MCF 10A (cell line): Measurements from ENCODE around the gene GRM3. TPM values are rescaled to one million over a fixed set of nuclear protein-coding genes. Genes with fewer than 3 reads are reported as not detected.

Experiments
- BruUV-seq: library from RNA; stranded (reverse); fragments of 400-500 nt; replicated peaks from 2 replicates; lab custom pipeline; 2021; lab: Mats Ljungman, UMichigan
- CTCF ChIA-PET: fragments of 300-600 bp; sonication (Branson Sonifier 250); formaldehyde crosslinking; extraction: SDS; loops from one replicate; lab custom pipeline; 2021; ENCODE audit warnings: antibody characterized with exemption, inconsistent platforms; lab: Yijun Ruan, JAX
- POLR2A ChIA-PET: fragments of 300-600, 350-650 bp; sonication (Branson Sonifier 250); formaldehyde crosslinking; extraction: SDS; loops from one replicate; lab custom pipeline; 2020; ENCODE audit warnings: antibody characterized with exemption, inconsistent platforms; lab: Yijun Ruan, JAX
- DNase-seq: peaks from one replicate; pipeline ENCODE4 v3.0.0-alpha.2; 2018; ENCODE audit not compliant: unreplicated experiment
- H3K27ac Mint-ChIP-seq: one replicate; pipeline ENCODE4 v1.8.0; 2022; ENCODE audit warnings: mild to moderate bottlenecking, low read depth, mixed read lengths; ENCODE audit not compliant: unreplicated experiment
- H3K27me3 Mint-ChIP-seq: one replicate; pipeline ENCODE4 v1.8.0; 2022; ENCODE audit warnings: mixed read lengths; ENCODE audit not compliant: insufficient read depth, unreplicated experiment
- H3K36me3 Mint-ChIP-seq: one replicate; pipeline ENCODE4 v1.8.0; 2022; ENCODE audit warnings: mild to moderate bottlenecking, moderate library complexity, mixed read lengths; ENCODE audit not compliant: insufficient read depth, unreplicated experiment
- H3K4me1 Mint-ChIP-seq: one replicate; pipeline ENCODE4 v1.8.0; 2022; ENCODE audit warnings: mixed read lengths; ENCODE audit not compliant: insufficient read depth, unreplicated experiment
- H3K4me3 Mint-ChIP-seq: one replicate; pipeline ENCODE4 v1.8.0; 2022; ENCODE audit warnings: mild to moderate bottlenecking, moderate library complexity, mixed read lengths; ENCODE audit not compliant: unreplicated experiment
- H3K9me3 Mint-ChIP-seq: one replicate; pipeline ENCODE4 v1.8.0; 2022; ENCODE audit warnings: mixed read lengths; ENCODE audit not compliant: unreplicated experiment
- CTCF ChIP-seq: fragments of 200-600 bp; IDR thresholded peaks from one replicate; pipeline ENCODE4 v1.8.0; 2022; ENCODE audit warnings: antibody characterized with exemption, mild to moderate bottlenecking; ENCODE audit not compliant: unreplicated experiment
- intact Hi-C: fragments of 100-400 bp; cut with micrococcal nuclease; formaldehyde crosslinking; loops from 2 replicates; pipeline ENCODE4 v1.14.1; 2022
- total RNA-seq: library from RNA; stranded (reverse); gene quantifications from 2 replicates; pipeline ENCODE4 v1.2.3, GENCODE V29; 2022

GRM3 gene
- total RNA-seq, 1 experiment from 2014 or later = not detected

GRCh38 chr7:86657948-86658347 lies 14.2 kb downstream of the GRM3 start:
- no TSS peak for BruUV-seq

DNA sequence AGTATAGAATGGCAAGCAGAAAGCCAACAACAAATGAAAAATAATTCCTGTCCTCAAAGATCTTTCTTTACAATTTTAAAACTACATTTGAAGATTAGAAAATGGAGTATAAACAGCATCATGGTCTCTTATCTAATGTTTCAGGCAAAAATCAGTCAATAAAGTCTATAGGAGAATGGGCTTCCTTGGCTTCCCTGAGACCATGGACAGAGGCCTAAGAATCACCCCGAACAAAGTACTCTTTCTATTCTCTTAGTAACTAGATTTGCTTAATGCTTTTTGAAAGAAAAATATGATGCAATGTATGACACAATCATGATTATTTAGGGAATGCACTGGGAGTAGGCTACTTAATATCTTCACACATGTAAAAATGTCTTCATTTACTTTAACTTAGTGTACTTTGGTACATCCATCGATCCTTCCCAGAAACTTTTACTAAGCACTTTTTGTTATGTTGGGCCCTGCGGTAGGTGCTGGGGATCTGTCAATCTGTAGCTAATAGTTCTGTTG lies 17.3 kb downstream of the GRM3 start:
- DNase-seq = no peak
- Mint-ChIP-seq H3K27ac (no peak overlapping the region), H3K9me3 (no peaks in the 10 kb centered on the region), H3K4me1 (no peaks in the 10 kb centered on the region), H3K36me3 (no peaks in the 10 kb centered on the region), H3K27me3 (peaks cover 51% of the 10 kb centered on the region), H3K4me3 (no peak overlapping the region)
- intact Hi-C loops = no loop called here
- CTCF ChIA-PET = no interaction called here
- POLR2A ChIA-PET = no interaction called here
- no TSS peak for BruUV-seq
- no peak for TF ChIP-seq CTCF

More at GRCh38 chr7:86657948-86658347, 14.2 kb downstream of the GRM3 start:
- Mint-ChIP-seq H3K4me3 (no peak overlapping the region), H3K36me3 (no peaks in the 10 kb centered on the region), H3K27ac (no peak overlapping the region), H3K27me3 (peaks cover 50% of the 10 kb centered on the region), H3K9me3 (no peaks in the 10 kb centered on the region), H3K4me1 (no peaks in the 10 kb centered on the region)
- CTCF ChIA-PET = no interaction called here
- POLR2A ChIA-PET = no interaction called here
- TF ChIP-seq CTCF = no peak
- intact Hi-C loops = no loop called here
- no peak for DNase-seq

DNA sequence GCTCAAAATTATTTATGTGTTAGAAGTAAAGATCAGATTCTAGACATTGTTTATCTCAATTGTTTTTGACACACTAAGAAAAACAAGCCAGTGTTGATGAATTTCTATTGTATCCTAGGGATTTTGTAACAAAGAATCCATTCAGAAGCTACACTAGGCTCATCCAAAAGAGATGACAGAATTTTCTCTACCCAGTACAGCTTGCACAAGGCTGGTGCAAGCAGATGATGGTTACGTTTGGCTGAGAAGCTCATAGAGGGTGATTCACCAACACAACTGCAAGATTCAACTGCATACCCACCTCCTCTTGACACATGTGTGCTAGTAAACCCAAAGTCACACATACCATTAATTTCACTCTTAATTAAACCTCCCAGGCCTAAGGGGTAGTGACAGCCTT lies 20.8 kb downstream of the GRM3 start:
- peaks cover 48% of the 10 kb centered on the region for H3K27me3 Mint-ChIP-seq
- ChIA-PET CTCF (no interaction called here), POLR2A (no interaction called here)
- H3K36me3 Mint-ChIP-seq = no peaks in the 10 kb centered on the region
- no peak overlapping the region for H3K4me3 Mint-ChIP-seq
- no peak for DNase-seq
- intact Hi-C loops = no loop called here
- BruUV-seq = no TSS peak
- H3K9me3 Mint-ChIP-seq = no peaks in the 10 kb centered on the region
- H3K4me1 Mint-ChIP-seq = no peaks in the 10 kb centered on the region
- no peak for TF ChIP-seq CTCF
- H3K27ac Mint-ChIP-seq = no peak overlapping the region

DNA sequence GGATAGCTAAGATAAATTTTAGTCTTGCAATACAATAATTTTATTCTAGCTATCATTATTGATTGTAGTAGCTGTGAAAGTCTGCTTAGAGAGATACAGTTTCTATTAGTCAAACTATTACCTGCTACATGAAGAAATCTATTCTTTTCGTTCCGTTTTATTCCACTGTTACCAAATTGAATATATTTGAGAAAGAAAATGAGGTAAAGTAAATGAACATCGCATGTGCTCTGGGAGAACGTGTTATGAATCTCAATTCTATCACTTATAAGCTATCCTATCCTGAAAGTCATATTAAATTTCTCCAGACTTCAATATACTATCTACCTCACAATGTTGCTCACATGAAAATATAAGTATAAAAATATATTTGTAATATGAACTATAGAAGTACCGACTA lies 21.3 kb downstream of the GRM3 start:
- no peak for TF ChIP-seq CTCF
- no peaks in the 10 kb centered on the region for H3K4me1 Mint-ChIP-seq
- ChIA-PET POLR2A (no interaction called here), CTCF (no interaction called here)
- DNase-seq = no peak
- BruUV-seq = no TSS peak
- no peaks in the 10 kb centered on the region for H3K9me3 Mint-ChIP-seq
- intact Hi-C loops = no loop called here
- no peak overlapping the region for H3K4me3 Mint-ChIP-seq
- H3K27ac Mint-ChIP-seq = no peak overlapping the region
- no peaks in the 10 kb centered on the region for H3K36me3 Mint-ChIP-seq
- peaks cover 50% of the 10 kb centered on the region for H3K27me3 Mint-ChIP-seq
